DND-41 (cell line): ENCODE measurements around the gene LMAN2.
"Not testable (repeated sequence)": the region's sequence is repeated elsewhere in the genome, so short reads cannot be mapped to it uniquely, and the experiment has no call there.

Experiments used
- CTCF ChIP-seq: IDR thresholded peaks from 2 replicates; pipeline ENCODE4 v1.5.1; 2012; ENCODE audit warnings: borderline replicate concordance, low read length, moderate library complexity, mild to moderate bottlenecking; ENCODE audit not compliant: poor library complexity, severe bottlenecking; ENCODE audit errors: extremely low read depth
- EZH2 ChIP-seq: IDR thresholded peaks from 3 replicates; pipeline ENCODE4 v1.6.1; 2012; ENCODE audit warnings: borderline replicate concordance, low read depth, mild to moderate bottlenecking, moderate library complexity, low read length, inconsistent platforms; ENCODE audit not compliant: severe bottlenecking

DNA sequence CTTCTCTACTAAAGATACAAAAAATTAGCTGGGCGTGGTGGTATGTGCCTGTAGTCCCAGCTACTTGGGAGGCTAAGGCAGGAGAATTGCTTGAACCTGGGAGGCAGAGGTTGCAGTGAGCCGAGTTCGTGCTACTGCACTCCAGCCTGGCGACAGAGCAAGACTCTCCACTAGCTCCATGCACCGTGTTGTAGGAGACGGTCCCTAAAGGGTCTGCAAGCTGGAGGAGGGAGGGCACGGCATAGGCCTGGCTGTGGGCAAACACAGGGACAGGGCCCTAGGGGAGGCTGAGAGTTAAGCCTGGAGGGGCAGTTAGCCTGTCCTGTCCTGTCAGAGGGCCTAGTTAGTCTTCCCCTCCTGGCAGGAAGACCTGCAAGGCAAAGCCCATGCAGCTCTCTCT, 9.3 kb upstream of the LMAN2 start:
- TF ChIP-seq CTCF, EZH2: not testable (repeated sequence)
